Measurements from ENCODE around the gene MPIG6B.

The MPIG6B gene

DNA sequence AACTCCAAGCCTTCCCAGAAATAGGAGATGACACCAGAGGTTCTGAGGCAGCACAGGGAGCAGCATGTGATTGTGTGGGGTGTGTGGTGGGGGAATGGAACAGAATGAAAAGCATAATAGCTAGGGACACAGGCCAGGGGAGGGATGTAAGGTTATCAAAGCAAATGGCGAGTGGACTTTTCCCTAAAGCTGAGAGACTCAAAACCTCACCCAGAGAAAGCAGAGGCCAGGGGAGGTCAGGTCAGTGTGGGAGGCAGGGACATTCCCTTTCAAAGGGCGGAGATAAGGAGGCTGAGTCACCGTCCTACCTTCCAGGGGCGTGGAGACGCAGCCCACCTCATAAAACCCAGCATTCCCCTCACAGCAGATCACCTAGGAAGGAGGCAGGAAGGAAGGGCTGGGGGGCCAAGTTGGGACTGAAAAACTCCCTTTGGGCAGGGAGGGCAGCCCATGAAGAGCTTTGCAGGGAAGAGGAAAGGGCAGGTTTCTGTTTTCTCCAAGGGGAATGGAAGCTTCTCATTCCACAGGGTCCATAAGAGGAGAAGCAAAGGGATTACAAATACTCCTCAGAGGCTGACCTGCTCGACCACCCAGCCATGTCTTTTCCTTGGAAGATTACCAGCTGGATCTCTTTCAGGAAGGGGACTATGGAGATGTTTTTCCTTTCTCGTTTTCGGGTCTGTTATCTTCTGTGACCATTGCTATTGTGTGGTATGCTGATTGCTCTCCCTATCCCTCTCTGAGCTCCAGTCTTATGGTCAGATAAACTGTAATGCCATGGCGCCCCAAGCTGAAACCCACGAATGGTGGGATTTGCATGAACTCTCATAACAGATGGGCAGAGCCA lies 32.7 kb upstream of the MPIG6B start:
- no peaks in the 10 kb centered on the region for H3K27me3 ChIP-seq (ENCODE audit: insufficient read depth, poor library complexity, severe bottlenecking)
- no peak overlapping the region for H3K4me3 ChIP-seq (replicated peaks; ENCODE audit: insufficient read depth, low read length)
- TF ChIP-seq, protein P1, sequence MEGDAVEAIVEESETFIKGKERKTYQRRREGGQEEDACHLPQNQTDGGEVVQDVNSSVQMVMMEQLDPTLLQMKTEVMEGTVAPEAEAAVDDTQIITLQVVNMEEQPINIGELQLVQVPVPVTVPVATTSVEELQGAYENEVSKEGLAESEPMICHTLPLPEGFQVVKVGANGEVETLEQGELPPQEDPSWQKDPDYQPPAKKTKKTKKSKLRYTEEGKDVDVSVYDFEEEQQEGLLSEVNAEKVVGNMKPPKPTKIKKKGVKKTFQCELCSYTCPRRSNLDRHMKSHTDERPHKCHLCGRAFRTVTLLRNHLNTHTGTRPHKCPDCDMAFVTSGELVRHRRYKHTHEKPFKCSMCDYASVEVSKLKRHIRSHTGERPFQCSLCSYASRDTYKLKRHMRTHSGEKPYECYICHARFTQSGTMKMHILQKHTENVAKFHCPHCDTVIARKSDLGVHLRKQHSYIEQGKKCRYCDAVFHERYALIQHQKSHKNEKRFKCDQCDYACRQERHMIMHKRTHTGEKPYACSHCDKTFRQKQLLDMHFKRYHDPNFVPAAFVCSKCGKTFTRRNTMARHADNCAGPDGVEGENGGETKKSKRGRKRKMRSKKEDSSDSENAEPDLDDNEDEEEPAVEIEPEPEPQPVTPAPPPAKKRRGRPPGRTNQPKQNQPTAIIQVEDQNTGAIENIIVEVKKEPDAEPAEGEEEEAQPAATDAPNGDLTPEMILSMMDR (IDR thresholded peaks at IDR 0.05; ENCODE audit: insufficient read depth, low read length): no peak
- no peak for TF ChIP-seq POLR2AphosphoS5 (IDR thresholded peaks at IDR 0.05; ENCODE audit: low read depth)
- TF ChIP-seq SPI1 (IDR thresholded peaks at IDR 0.05; ENCODE audit: borderline replicate concordance, low read depth): no peak
- no peak for TF ChIP-seq GABPA (IDR thresholded peaks at IDR 0.05; ENCODE audit: low read depth)
- TF ChIP-seq, protein P2, sequence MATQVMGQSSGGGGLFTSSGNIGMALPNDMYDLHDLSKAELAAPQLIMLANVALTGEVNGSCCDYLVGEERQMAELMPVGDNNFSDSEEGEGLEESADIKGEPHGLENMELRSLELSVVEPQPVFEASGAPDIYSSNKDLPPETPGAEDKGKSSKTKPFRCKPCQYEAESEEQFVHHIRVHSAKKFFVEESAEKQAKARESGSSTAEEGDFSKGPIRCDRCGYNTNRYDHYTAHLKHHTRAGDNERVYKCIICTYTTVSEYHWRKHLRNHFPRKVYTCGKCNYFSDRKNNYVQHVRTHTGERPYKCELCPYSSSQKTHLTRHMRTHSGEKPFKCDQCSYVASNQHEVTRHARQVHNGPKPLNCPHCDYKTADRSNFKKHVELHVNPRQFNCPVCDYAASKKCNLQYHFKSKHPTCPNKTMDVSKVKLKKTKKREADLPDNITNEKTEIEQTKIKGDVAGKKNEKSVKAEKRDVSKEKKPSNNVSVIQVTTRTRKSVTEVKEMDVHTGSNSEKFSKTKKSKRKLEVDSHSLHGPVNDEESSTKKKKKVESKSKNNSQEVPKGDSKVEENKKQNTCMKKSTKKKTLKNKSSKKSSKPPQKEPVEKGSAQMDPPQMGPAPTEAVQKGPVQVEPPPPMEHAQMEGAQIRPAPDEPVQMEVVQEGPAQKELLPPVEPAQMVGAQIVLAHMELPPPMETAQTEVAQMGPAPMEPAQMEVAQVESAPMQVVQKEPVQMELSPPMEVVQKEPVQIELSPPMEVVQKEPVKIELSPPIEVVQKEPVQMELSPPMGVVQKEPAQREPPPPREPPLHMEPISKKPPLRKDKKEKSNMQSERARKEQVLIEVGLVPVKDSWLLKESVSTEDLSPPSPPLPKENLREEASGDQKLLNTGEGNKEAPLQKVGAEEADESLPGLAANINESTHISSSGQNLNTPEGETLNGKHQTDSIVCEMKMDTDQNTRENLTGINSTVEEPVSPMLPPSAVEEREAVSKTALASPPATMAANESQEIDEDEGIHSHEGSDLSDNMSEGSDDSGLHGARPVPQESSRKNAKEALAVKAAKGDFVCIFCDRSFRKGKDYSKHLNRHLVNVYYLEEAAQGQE (IDR thresholded peaks at IDR 0.05; ENCODE audit: insufficient replicate concordance, low read depth): no peak
- DNase-seq (ENCODE audit: low read depth in 1 of 2, low spot score in 1 of 2): no peak
- no peak overlapping the region for H3K27ac ChIP-seq (replicated peaks)

DNA sequence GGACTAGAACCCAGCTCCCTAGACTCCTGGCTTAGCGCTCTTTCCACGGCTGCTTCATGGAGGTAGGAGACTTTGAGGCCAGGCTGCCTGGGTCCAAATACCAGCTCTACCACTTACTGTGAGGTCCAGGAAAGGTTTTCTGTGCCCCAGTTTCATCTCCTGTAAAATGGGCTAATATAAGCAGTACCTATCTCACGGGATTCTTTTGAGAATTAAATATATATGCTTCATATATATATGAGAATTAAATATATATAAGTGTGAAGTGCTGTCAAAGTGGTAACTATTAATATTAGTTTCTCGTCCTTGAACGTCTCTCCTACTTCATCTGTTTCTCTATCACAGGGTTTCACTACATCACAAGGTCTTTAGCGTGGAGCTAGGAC lies 32.1 kb upstream of the MPIG6B start:
- TF ChIP-seq, protein P1 (IDR thresholded peaks at IDR 0.05; ENCODE audit: insufficient read depth, low read length): no peak
- TF ChIP-seq, protein P2 (IDR thresholded peaks at IDR 0.05; ENCODE audit: insufficient replicate concordance, low read depth): no peak
- no peak for TF ChIP-seq SPI1 (IDR thresholded peaks at IDR 0.05; ENCODE audit: borderline replicate concordance, low read depth)
- no peak for TF ChIP-seq GABPA (IDR thresholded peaks at IDR 0.05; ENCODE audit: low read depth)
- TF ChIP-seq POLR2AphosphoS5 (IDR thresholded peaks at IDR 0.05; ENCODE audit: low read depth): no peak
- no peak for DNase-seq (ENCODE audit: low read depth in 1 of 2, low spot score in 1 of 2)
- Histone ChIP-seq H3K27ac (replicated peaks) (no peak overlapping the region), H3K27me3 (ENCODE audit: insufficient read depth, poor library complexity, severe bottlenecking) (no peaks in the 10 kb centered on the region), H3K4me3 (replicated peaks; ENCODE audit: insufficient read depth, low read length) (no peak overlapping the region)

DNA sequence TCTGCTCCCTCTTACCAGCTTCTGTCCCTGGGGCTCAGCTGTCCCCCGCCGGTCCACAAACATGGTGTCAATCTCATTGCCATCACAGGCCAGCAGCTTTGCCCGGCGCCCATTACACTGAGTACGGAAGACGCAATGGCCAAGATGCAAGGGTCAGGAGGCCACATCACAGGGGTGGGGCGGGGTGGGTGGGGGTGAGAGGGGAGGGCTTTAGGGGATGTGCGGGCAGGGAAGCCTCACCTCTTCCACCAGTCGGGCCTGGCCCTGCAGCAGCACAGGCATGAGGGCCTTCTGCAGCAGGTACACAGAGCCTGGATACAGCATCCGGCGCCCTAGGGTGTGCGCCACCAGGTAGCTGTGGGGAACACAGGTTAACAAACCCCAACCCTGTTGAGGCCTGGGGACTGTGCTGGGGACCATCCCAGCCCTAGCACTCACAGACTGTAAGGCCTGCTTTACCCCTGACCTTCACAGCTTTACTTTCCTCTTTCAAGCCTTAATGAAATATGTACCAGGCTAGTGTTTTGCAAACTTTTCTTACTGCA lies 31.5 kb upstream of the MPIG6B start:
- H3K27ac ChIP-seq (replicated peaks): no peak overlapping the region
- H3K4me3 ChIP-seq (replicated peaks; ENCODE audit: insufficient read depth, low read length): no peak overlapping the region
- no peak for TF ChIP-seq POLR2AphosphoS5 (IDR thresholded peaks at IDR 0.05; ENCODE audit: low read depth)
- TF ChIP-seq, protein P1 (IDR thresholded peaks at IDR 0.05; ENCODE audit: insufficient read depth, low read length): no peak
- TF ChIP-seq, protein P2 (IDR thresholded peaks at IDR 0.05; ENCODE audit: insufficient replicate concordance, low read depth): no peak
- no peak for TF ChIP-seq GABPA (IDR thresholded peaks at IDR 0.05; ENCODE audit: low read depth)
- TF ChIP-seq SPI1 (IDR thresholded peaks at IDR 0.05; ENCODE audit: borderline replicate concordance, low read depth): no peak
- no peak for DNase-seq (ENCODE audit: low read depth in 1 of 2, low spot score in 1 of 2)
- no peaks in the 10 kb centered on the region for H3K27me3 ChIP-seq (ENCODE audit: insufficient read depth, poor library complexity, severe bottlenecking)

All from HL-60 (cell line).